H9 (cell line): ENCODE measurements around the gene RAMP3. TPM values are rescaled to one million over a fixed set of nuclear protein-coding genes. Genes with fewer than 3 reads are reported as not detected.
A peak's percentile ranks its signal among the peaks of the same experiment; 100 is the strongest.

Experiments
- DNase-seq: peaks from one replicate; pipeline ENCODE4 v3.0.0-alpha.2; 2017
- H2AFZ ChIP-seq: one replicate; pipeline ENCODE4 v1.6.1; 2013; ENCODE audit warnings: mild to moderate bottlenecking, low read length, control low read depth, moderate library complexity
- H2AK5ac ChIP-seq: 2 replicates; pipeline ENCODE4 v1.6.1; 2013; ENCODE audit warnings: low read length, control low read depth, mixed read lengths; ENCODE audit not compliant: insufficient read length
- H2BK120ac ChIP-seq: one replicate; pipeline ENCODE4 v1.6.1; 2013; ENCODE audit warnings: low read depth, mild to moderate bottlenecking, low read length, control low read depth, inconsistent platforms; ENCODE audit not compliant: poor library complexity, severe bottlenecking
- H2BK12ac ChIP-seq: 2 replicates; pipeline ENCODE4 v1.6.1; 2013; ENCODE audit warnings: low read length, control low read depth, mixed read lengths, low read depth; ENCODE audit not compliant: insufficient read length
- H2BK15ac ChIP-seq: 2 replicates; pipeline ENCODE4 v1.6.1; 2013; ENCODE audit warnings: low read depth, low read length, control low read depth
- H2BK20ac ChIP-seq: one replicate; pipeline ENCODE4 v1.6.1; 2013; ENCODE audit warnings: low read depth, mild to moderate bottlenecking, low read length, control low read depth, inconsistent platforms; ENCODE audit not compliant: poor library complexity, severe bottlenecking
- H2BK5ac ChIP-seq: 2 replicates; pipeline ENCODE4 v1.6.1; 2013; ENCODE audit warnings: low read length, control low read depth, mixed read lengths; ENCODE audit not compliant: insufficient read length
- H3K14ac ChIP-seq: 2 replicates; pipeline ENCODE4 v1.6.1; 2013; ENCODE audit warnings: low read length, control low read depth; ENCODE audit not compliant: insufficient read depth
- H3K18ac ChIP-seq: 2 replicates; pipeline ENCODE4 v1.6.1; 2013; ENCODE audit warnings: low read depth, mild to moderate bottlenecking, mixed read lengths, low read length, control low read depth; ENCODE audit not compliant: insufficient read length
- H3K23ac ChIP-seq: 2 replicates; pipeline ENCODE4 v1.6.1; 2013; ENCODE audit warnings: low read length, control low read depth, mixed read lengths, low read depth; ENCODE audit not compliant: insufficient read length
- H3K23me2 ChIP-seq: 2 replicates; pipeline ENCODE4 v1.6.1; 2013; ENCODE audit warnings: low read depth, mild to moderate bottlenecking, mixed read lengths, low read length, control low read depth; ENCODE audit not compliant: insufficient read length, poor library complexity, severe bottlenecking
- H3K27ac ChIP-seq: 2 replicates; pipeline ENCODE4 v1.5.1; 2013; ENCODE audit warnings: low read length, control low read depth, mixed read lengths, low read depth; ENCODE audit not compliant: insufficient read length
- H3K27me3 ChIP-seq: 2 replicates; pipeline ENCODE4 v1.6.1; 2013; ENCODE audit warnings: low read length, control low read depth, inconsistent platforms; ENCODE audit not compliant: insufficient read depth
- H3K4ac ChIP-seq: 2 replicates; pipeline ENCODE4 v1.6.1; 2013; ENCODE audit warnings: low read depth, mild to moderate bottlenecking, control low read depth, inconsistent platforms, low read length, moderate library complexity
- H3K4me1 ChIP-seq: 2 replicates; pipeline ENCODE4 v1.6.1; 2013; ENCODE audit warnings: low read length, control low read depth, inconsistent platforms; ENCODE audit not compliant: insufficient read depth
- H3K4me2 ChIP-seq: 2 replicates; pipeline ENCODE4 v1.6.1; 2013; ENCODE audit warnings: low read length, control low read depth, mixed read lengths; ENCODE audit not compliant: insufficient read length, insufficient read depth
- H3K56ac ChIP-seq: 2 replicates; pipeline ENCODE4 v1.6.1; 2013; ENCODE audit warnings: low read depth, mild to moderate bottlenecking, mixed read lengths, low read length, control low read depth; ENCODE audit not compliant: insufficient read length
- H3K79me1 ChIP-seq: 2 replicates; pipeline ENCODE4 v1.6.1; 2013; ENCODE audit warnings: low read depth, mild to moderate bottlenecking, moderate library complexity, low read length, control low read depth, inconsistent platforms; ENCODE audit not compliant: insufficient read depth, poor library complexity, severe bottlenecking
- H3K79me2 ChIP-seq: 2 replicates; pipeline ENCODE4 v1.6.1; 2013; ENCODE audit warnings: low read length, control low read depth, inconsistent platforms; ENCODE audit not compliant: insufficient read depth
- H3K9ac ChIP-seq: 2 replicates; pipeline ENCODE4 v1.6.1; 2013; ENCODE audit warnings: low read length, control low read depth, mixed read lengths; ENCODE audit not compliant: insufficient read length; ENCODE audit errors: extremely low read depth
- H3K9me3 ChIP-seq: one replicate; pipeline ENCODE4 v1.6.1; 2013; ENCODE audit warnings: low read depth, low read length, inconsistent platforms; ENCODE audit not compliant: control insufficient read depth
- H3T11ph ChIP-seq: one replicate; pipeline ENCODE4 v1.6.1; 2013; ENCODE audit warnings: mild to moderate bottlenecking, low read length, control low read depth, inconsistent platforms
- H4K20me1 ChIP-seq: one replicate; pipeline ENCODE4 v1.6.1; 2013; ENCODE audit not compliant: control insufficient read depth, insufficient read length, insufficient read depth
- H4K5ac ChIP-seq: 2 replicates; pipeline ENCODE4 v1.6.1; 2013; ENCODE audit warnings: low read depth, mild to moderate bottlenecking, mixed read lengths, low read length, control low read depth; ENCODE audit not compliant: insufficient read length
- H4K8ac ChIP-seq: replicated peaks from 2 replicates; pipeline ENCODE4 v1.6.1; 2013; ENCODE audit warnings: low read length, control low read depth, mixed read lengths, low read depth; ENCODE audit not compliant: insufficient read length
- H4K91ac ChIP-seq: 2 replicates; pipeline ENCODE4 v1.6.1; 2013; ENCODE audit warnings: low read depth, mild to moderate bottlenecking, moderate library complexity, mixed read lengths, low read length, control low read depth; ENCODE audit not compliant: insufficient read length
- H3K27ac Mint-ChIP-seq, 3 experiments: 2 replicates in 2 of 3; 3 replicates in 1 of 3; pipeline ENCODE4 v1.8.0; 2020 to 2021; ENCODE audit warnings: mixed read lengths in 3 of 3, mild to moderate bottlenecking in 1 of 3, moderate library complexity in 1 of 3
- H3K27me3 Mint-ChIP-seq: 2 replicates; pipeline ENCODE4 v1.8.0; 2021; ENCODE audit warnings: low read depth, mild to moderate bottlenecking, moderate library complexity, mixed read lengths
- H3K36me3 Mint-ChIP-seq, 3 experiments: 2 replicates in 2 of 3; 3 replicates in 1 of 3; pipeline ENCODE4 v1.8.0; 2020 to 2021; ENCODE audit warnings: low read depth in 3 of 3, mixed read lengths in 3 of 3; ENCODE audit not compliant: insufficient read depth in 1 of 3
- H3K4me1 Mint-ChIP-seq, 2 experiments: 2 replicates each; pipeline ENCODE4 v1.8.0; 2020; ENCODE audit warnings: mixed read lengths in 2 of 2
- H3K4me3 Mint-ChIP-seq, 2 experiments: 2 replicates in 1 of 2; 3 replicates in 1 of 2; pipeline ENCODE4 v1.8.0; 2020 to 2021; ENCODE audit warnings: mild to moderate bottlenecking in 2 of 2, mixed read lengths in 2 of 2, moderate library complexity in 1 of 2
- H3K9me3 Mint-ChIP-seq, 2 experiments: 2 replicates in 1 of 2; 3 replicates in 1 of 2; pipeline ENCODE4 v1.8.0; 2020; ENCODE audit warnings: mild to moderate bottlenecking in 2 of 2, mixed read lengths in 2 of 2, moderate library complexity in 1 of 2
- WGBS: extraction: QIAGEN DNeasy Blood & Tissue Kit; methylation state at CpG from one replicate; pipeline ENCODE4 v1.1.7; 2013; ENCODE audit warnings: missing lambda C conversion rate, low lambda C conversion rate, mixed read lengths; ENCODE audit not compliant: insufficient read length; ENCODE audit errors: extremely low coverage; 5-methylcytosine and 5-hydroxymethylcytosine counted together
- total RNA-seq: library from RNA; stranded (reverse); gene quantifications from 2 replicates; pipeline ENCODE4 v1.2.1, GENCODE V29; 2021
- TF ChIP-seq, protein P1 (sequence below): fragments of 200-600 bp; sonication (generic); conservative IDR thresholded peaks from 3 replicates; pipeline ENCODE4 v1.8.0; 2021; ENCODE audit warnings: antibody characterized with exemption, mild to moderate bottlenecking

Gene RAMP3
- total RNA-seq, 1 experiment from 2014 or later, result 0.63 TPM

DNA sequence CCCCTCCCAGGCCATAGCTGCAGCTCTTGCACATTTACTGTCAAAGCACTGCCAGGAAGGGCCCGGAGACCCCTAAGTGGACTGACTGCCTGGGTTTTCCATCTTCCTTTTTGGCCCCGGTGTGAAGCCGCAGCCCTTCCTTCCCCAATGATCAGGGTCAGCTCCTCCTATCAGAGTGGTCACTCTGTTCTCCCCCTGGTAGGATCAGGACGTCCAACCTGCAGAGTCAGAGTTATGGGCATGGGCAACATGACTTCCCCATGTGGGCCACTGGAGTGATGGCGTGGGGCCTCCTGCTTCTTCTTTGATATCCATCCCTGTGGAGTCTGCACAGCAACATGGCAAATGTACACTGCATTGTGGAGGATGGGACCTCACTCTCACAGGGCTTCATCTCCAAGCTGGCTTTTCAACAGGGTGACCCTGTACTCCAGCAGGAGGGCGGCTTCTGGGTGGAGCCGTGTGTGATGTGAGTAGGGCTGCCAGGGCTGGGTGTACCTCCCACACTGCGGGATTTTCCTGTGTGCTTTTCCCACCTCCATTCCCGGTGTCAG lies 6.4 kb upstream of the RAMP3 start:
- H3K9me3 Mint-ChIP-seq, result no peaks in the 10 kb centered on the region
- H2AK5ac ChIP-seq, result no peak overlapping the region
- no peak overlapping the region for H2BK15ac ChIP-seq
- H3K27me3 ChIP-seq, result no peaks in the 10 kb centered on the region
- H4K20me1 ChIP-seq, result no peaks in the 10 kb centered on the region
- H4K8ac ChIP-seq, result no peak overlapping the region
- H3K4me1 ChIP-seq, result no peaks in the 10 kb centered on the region
- no peaks in the 10 kb centered on the region for H3K9me3 ChIP-seq
- H3K9ac ChIP-seq, result no peak overlapping the region
- H3T11ph ChIP-seq, result no peak overlapping the region
- WGBS, result no CpG with 5 or more reads among the region's 9 CpGs
- H3K4ac ChIP-seq, result no peak overlapping the region
- H3K23ac ChIP-seq, result no peak overlapping the region
- DNase-seq, result peak; percentile 18
- H2AFZ ChIP-seq, result no peak overlapping the region
- H2BK20ac ChIP-seq, result no peak overlapping the region
- peaks cover 12% of the 10 kb centered on the region for H3K27me3 Mint-ChIP-seq
- H3K27ac Mint-ChIP-seq, result peak overlapping the region in 1 of 3 experiments; percentile 65; a peak in 1 of 7 replicates
- no peaks in the 10 kb centered on the region for H3K23me2 ChIP-seq
- H4K5ac ChIP-seq, result no peak overlapping the region
- H2BK12ac ChIP-seq, result no peak overlapping the region
- H3K4me2 ChIP-seq, result no peak overlapping the region
- no peak overlapping the region for H3K27ac ChIP-seq
- H2BK120ac ChIP-seq, result no peak overlapping the region
- H4K91ac ChIP-seq, result no peak overlapping the region
- H3K79me2 ChIP-seq, result no peaks in the 10 kb centered on the region
- peaks cover 2% of the 10 kb centered on the region in 2 experiments; a peak in 1 of 4 replicates for H3K4me1 Mint-ChIP-seq
- H3K4me3 Mint-ChIP-seq, result no peak overlapping the region
- no peaks in the 10 kb centered on the region for H3K79me1 ChIP-seq
- H3K36me3 Mint-ChIP-seq, result no peaks in the 10 kb centered on the region
- TF ChIP-seq, protein P1, sequence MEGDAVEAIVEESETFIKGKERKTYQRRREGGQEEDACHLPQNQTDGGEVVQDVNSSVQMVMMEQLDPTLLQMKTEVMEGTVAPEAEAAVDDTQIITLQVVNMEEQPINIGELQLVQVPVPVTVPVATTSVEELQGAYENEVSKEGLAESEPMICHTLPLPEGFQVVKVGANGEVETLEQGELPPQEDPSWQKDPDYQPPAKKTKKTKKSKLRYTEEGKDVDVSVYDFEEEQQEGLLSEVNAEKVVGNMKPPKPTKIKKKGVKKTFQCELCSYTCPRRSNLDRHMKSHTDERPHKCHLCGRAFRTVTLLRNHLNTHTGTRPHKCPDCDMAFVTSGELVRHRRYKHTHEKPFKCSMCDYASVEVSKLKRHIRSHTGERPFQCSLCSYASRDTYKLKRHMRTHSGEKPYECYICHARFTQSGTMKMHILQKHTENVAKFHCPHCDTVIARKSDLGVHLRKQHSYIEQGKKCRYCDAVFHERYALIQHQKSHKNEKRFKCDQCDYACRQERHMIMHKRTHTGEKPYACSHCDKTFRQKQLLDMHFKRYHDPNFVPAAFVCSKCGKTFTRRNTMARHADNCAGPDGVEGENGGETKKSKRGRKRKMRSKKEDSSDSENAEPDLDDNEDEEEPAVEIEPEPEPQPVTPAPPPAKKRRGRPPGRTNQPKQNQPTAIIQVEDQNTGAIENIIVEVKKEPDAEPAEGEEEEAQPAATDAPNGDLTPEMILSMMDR, result no peak
- no peak overlapping the region for H3K18ac ChIP-seq
- H3K14ac ChIP-seq, result no peak overlapping the region; the same call in 1 of the 2 replicates
- H3K56ac ChIP-seq, result no peak overlapping the region
- no peak overlapping the region for H2BK5ac ChIP-seq
